Stomach (tissue), 9 donors: ENCODE data around the gene MTHFD1. TPM values are rescaled to one million over a fixed set of nuclear protein-coding genes. Genes with fewer than 3 reads are reported as not detected.

Experiments
- DNase-seq, 2 donors: peaks; one replicate each; pipeline versions ENCODE4 v3.0.0 to v3.0.0-alpha.2; 2013 to 2019
- H3K27ac ChIP-seq, 5 donors: fragments of 200-600 bp in 4 of 5; sonication (generic) in 4 of 5; one replicate each; pipeline ENCODE4 v1.5.1; 2013 to 2019; ENCODE audit warnings: mild to moderate bottlenecking in 1 of 5, moderate library complexity in 1 of 5
- H3K27me3 ChIP-seq, 3 donors: fragments of 200-600 bp; sonication (generic); one replicate each; pipeline ENCODE4 v1.5.1; 2017 to 2019; ENCODE audit warnings: mixed run types in 1 of 3
- H3K36me3 ChIP-seq, 4 donors: fragments of 200-600 bp; sonication (generic); 1 replicate in 3 of 4; 2 replicates in 1 of 4; pipeline ENCODE4 v1.5.1; 2016 to 2019
- H3K4me1 ChIP-seq, 4 donors: fragments of 200-600 bp; sonication (generic); one replicate each; pipeline ENCODE4 v1.5.1; 2016 to 2019
- H3K4me3 ChIP-seq, 4 donors: fragments of 200-600 bp; sonication (generic) in 3 of 4; one replicate each; pipeline ENCODE4 v1.5.1; 2016 to 2019; ENCODE audit warnings: mild to moderate bottlenecking in 1 of 4
- H3K9me3 ChIP-seq, 4 donors: fragments of 200-600 bp; sonication (generic); one replicate each; pipeline ENCODE4 v1.5.1; 2016 to 2019
- EP300 ChIP-seq: sonication (generic); formaldehyde crosslinking; IDR thresholded peaks from one replicate; pipeline ENCODE4 v1.6.1; 2017; ENCODE audit warnings: antibody characterized with exemption
- POLR2A ChIP-seq, 4 donors: fragments of 450-650 bp; IDR thresholded peaks; one replicate each; pipeline ENCODE4 v1.6.1; 2016; ENCODE audit warnings: antibody characterized with exemption in 4 of 4, control low read depth in 2 of 4, mild to moderate bottlenecking in 1 of 4, moderate library complexity in 1 of 4
- POLR2AphosphoS5 ChIP-seq, 3 donors: sonication (generic); formaldehyde crosslinking; IDR thresholded peaks; one replicate each; pipeline ENCODE4 v1.6.1; 2016; ENCODE audit warnings: antibody characterized with exemption in 3 of 3
- WGBS, 5 donors: extraction: QIAGEN DNeasy Blood & Tissue Kit in 3 of 5; methylation state at CpG; one replicate each; pipeline versions ENCODE4 v1.1.5 to v1.1.7; 2013 to 2018; 5-methylcytosine and 5-hydroxymethylcytosine counted together
- intact Hi-C: fragments of 100-400 bp; cut with DNase I; formaldehyde crosslinking; loops from one replicate; pipeline ENCODE4 v1.15.1; 2023; ENCODE audit warnings: low total_unique reads
- polyA plus RNA-seq, 3 donors: library from polyadenylated mRNA; stranded (reverse); fragments of 200-250 nt; gene quantifications; one replicate each; pipeline ENCODE4 v1.2.3, GENCODE V29; 2013
- total RNA-seq, 5 donors: library from RNA; depleted of rRNA; stranded (reverse); fragments of >200 nt; gene quantifications; one replicate each; pipeline versions ENCODE4 v1.1.0 to v1.2.3, GENCODE V29; 2014 to 2016
- TF ChIP-seq, protein P1 (sequence below), 7 experiments: fragments of 450-650 bp in 4 of 7; fragments of 200-600 bp in 3 of 7; sonication (generic) in 3 of 7; IDR thresholded peaks; one replicate each; pipeline ENCODE4 v1.5.1; 2016 to 2019; ENCODE audit warnings: antibody characterized with exemption in 7 of 7, control low read depth in 2 of 7, mild to moderate bottlenecking in 1 of 7
- donor health status: healthy with polysubstance abuse.
- donor health status: Bipolar disorder and iron deficiency.
- donor health status: healthy.

Gene MTHFD1
- total and polyA plus RNA-seq, 8 donors = 8.4 to 42.0 (median 24.6) TPM

DNA sequence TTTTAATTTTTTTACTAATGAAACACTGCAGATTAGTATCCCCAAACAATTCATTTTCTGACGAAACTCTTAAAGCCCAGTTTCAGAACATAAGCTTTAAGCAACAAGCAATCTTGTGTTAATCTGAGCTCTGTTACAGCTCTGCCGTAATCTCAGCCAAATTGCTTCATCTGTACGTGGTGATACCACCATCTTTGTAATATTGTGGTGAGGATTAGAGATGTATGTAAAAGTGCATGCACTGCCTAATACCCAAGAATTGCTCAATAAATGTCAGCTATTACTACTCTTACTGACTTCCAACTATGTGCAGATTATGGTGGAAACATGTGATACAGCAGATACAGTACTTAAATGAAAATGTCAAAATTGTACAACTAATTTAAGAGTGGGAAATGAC is 78.9 kb downstream of the MTHFD1 start:
- Histone ChIP-seq H3K4me3 (no peak overlapping the region), H3K4me1 (peaks cover 3 to 21% (median 19%) of the 10 kb centered on the region in 4 donors), H3K27me3 (no peaks in the 10 kb centered on the region), H3K27ac (no peak overlapping the region), H3K9me3 (no peaks in the 10 kb centered on the region), H3K36me3 (no peaks in the 10 kb centered on the region)
- no peak for DNase-seq
- TF ChIP-seq POLR2AphosphoS5 (IDR thresholded peaks at IDR 0.05) (no peak), EP300 (no peak)
- TF ChIP-seq, protein P1, sequence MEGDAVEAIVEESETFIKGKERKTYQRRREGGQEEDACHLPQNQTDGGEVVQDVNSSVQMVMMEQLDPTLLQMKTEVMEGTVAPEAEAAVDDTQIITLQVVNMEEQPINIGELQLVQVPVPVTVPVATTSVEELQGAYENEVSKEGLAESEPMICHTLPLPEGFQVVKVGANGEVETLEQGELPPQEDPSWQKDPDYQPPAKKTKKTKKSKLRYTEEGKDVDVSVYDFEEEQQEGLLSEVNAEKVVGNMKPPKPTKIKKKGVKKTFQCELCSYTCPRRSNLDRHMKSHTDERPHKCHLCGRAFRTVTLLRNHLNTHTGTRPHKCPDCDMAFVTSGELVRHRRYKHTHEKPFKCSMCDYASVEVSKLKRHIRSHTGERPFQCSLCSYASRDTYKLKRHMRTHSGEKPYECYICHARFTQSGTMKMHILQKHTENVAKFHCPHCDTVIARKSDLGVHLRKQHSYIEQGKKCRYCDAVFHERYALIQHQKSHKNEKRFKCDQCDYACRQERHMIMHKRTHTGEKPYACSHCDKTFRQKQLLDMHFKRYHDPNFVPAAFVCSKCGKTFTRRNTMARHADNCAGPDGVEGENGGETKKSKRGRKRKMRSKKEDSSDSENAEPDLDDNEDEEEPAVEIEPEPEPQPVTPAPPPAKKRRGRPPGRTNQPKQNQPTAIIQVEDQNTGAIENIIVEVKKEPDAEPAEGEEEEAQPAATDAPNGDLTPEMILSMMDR (IDR thresholded peaks at IDR 0.05) = no peak
- WGBS, 5 donors = 64 to 76% (median 68%) methylated on average over 3 of the region's 3 CpGs
- intact Hi-C loops = no loop called here

DNA sequence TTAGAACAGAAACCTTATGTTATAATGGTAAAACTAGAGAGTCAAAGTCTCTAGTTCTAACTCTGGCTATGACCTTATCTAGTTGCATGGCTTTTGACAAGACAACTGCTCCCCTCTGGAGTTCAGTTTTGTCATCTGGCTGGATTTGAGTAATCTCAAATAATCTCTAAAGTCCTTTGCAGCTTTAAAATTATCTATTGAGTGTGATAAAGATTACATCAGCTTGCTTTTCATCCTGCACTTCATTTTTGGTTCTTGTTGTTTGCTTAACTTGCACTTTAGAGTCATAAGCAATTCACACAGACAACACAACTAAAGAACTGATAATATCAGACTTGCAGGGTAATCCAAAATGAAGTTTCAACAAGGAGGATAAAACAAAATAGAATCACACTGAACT is 79.4 kb downstream of the MTHFD1 start:
- no peaks in the 10 kb centered on the region for H3K27me3 ChIP-seq
- H3K4me3 ChIP-seq = no peak overlapping the region
- DNase-seq = no peak
- intact Hi-C loops = no loop called here
- H3K4me1 ChIP-seq = peaks cover 3 to 21% (median 19%) of the 10 kb centered on the region in 4 donors
- TF ChIP-seq POLR2AphosphoS5 (IDR thresholded peaks at IDR 0.05) = no peak
- TF ChIP-seq, protein P1 (IDR thresholded peaks at IDR 0.05) = no peak
- no peak for TF ChIP-seq POLR2A (IDR thresholded peaks at IDR 0.05)
- no peak for TF ChIP-seq EP300
- no peaks in the 10 kb centered on the region for H3K36me3 ChIP-seq
- no peaks in the 10 kb centered on the region for H3K9me3 ChIP-seq
- H3K27ac ChIP-seq = no peak overlapping the region

DNA sequence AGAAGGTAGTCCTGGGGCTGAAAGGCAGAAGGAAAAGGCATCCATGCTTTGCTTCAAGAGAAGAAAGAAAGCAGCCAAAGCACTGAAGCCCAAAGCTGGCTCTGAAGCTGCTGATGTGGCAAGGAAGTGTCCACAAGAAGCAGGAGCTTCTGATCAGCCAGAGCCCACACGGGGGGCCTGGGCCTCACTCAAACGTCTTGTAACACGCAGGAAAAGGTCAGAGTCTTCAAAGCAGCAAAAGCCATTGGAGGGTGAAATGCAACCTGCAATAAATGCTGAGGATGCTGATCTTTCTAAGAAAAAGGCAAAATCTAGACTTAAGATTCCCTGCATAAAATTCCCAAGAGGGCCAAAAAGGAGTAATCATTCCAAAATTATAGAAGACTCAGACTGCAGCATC is 80.3 kb downstream of the MTHFD1 start:
- no peaks in the 10 kb centered on the region for H3K36me3 ChIP-seq
- H3K9me3 ChIP-seq = no peaks in the 10 kb centered on the region
- no peak overlapping the region for H3K27ac ChIP-seq
- TF ChIP-seq POLR2AphosphoS5 (IDR thresholded peaks at IDR 0.05) (no peak), POLR2A (IDR thresholded peaks at IDR 0.05) (no peak)
- intact Hi-C loops = no loop called here
- 56 to 63% (median 57%) methylated on average over 3 of the region's 3 CpGs for WGBS, 5 donors
- no peaks in the 10 kb centered on the region for H3K27me3 ChIP-seq
- peaks cover 3 to 21% (median 19%) of the 10 kb centered on the region in 4 donors for H3K4me1 ChIP-seq
- DNase-seq = no peak
- no peak overlapping the region for H3K4me3 ChIP-seq

DNA sequence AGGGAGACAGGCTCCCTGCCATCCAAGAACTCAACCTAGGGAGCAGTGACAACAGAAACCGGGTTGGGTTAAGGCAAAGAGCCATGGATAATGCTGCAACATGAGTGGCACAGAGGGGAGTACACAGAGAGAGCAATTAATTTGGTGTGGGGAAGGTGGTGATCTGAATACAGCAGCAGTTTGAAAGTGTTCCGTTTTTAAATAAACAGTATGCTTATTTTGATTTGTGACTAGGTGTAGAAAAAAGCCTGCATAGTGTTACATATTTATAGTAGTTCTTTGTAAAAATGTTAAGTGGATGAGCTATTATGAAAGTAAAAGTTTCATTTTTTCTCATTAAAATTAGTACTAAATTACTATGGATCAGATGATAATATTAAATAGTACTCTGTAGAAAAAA is 85.9 kb downstream of the MTHFD1 start:
- no peak for DNase-seq
- Histone ChIP-seq H3K9me3 (no peaks in the 10 kb centered on the region), H3K27me3 (no peaks in the 10 kb centered on the region), H3K4me1 (no peaks in the 10 kb centered on the region), H3K36me3 (no peaks in the 10 kb centered on the region), H3K27ac (no peak overlapping the region), H3K4me3 (no peak overlapping the region)
- 39 to 66% (median 47%) methylated on average over 2 of the region's 2 CpGs for WGBS, 5 donors
- intact Hi-C loops = no loop called here
- TF ChIP-seq POLR2A (IDR thresholded peaks at IDR 0.05) (no peak), EP300 (no peak), POLR2AphosphoS5 (IDR thresholded peaks at IDR 0.05) (no peak)
- TF ChIP-seq, protein P1 (IDR thresholded peaks at IDR 0.05) = no peak

DNA sequence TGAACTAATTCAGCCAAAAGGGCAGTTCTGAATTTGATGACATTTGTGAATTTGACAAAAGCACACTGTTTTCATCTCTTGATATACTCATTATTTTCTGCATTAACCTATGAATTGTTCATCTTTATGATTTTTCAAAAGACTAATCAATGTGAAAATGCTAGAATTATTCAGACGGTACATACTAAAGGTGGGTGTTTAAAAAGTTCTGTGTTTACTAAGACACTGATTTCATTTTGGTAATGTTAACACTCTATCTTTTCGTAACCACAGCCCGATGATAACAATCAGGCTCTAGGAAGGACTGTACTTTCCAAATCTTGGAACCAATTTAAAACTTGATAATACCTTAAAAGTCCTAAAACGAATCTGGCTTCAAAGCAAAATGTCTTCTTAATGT is 86.5 kb downstream of the MTHFD1 start:
- TF ChIP-seq POLR2A (IDR thresholded peaks at IDR 0.05) (no peak), POLR2AphosphoS5 (IDR thresholded peaks at IDR 0.05) (no peak), EP300 (no peak)
- TF ChIP-seq, protein P1 (IDR thresholded peaks at IDR 0.05) = no peak
- Histone ChIP-seq H3K27ac (no peak overlapping the region), H3K4me3 (no peak overlapping the region), H3K36me3 (peaks cover 0 to 6% (median 1%) of the 10 kb centered on the region in 4 donors), H3K9me3 (no peaks in the 10 kb centered on the region), H3K27me3 (no peaks in the 10 kb centered on the region), H3K4me1 (no peaks in the 10 kb centered on the region)
- 44 to 71% (median 60%) methylated on average over 4 of the region's 4 CpGs for WGBS, 5 donors
- intact Hi-C loops = no loop called here
- no peak for DNase-seq
